ENCODE results near the gene DOK3.

Gene DOK3

DNA sequence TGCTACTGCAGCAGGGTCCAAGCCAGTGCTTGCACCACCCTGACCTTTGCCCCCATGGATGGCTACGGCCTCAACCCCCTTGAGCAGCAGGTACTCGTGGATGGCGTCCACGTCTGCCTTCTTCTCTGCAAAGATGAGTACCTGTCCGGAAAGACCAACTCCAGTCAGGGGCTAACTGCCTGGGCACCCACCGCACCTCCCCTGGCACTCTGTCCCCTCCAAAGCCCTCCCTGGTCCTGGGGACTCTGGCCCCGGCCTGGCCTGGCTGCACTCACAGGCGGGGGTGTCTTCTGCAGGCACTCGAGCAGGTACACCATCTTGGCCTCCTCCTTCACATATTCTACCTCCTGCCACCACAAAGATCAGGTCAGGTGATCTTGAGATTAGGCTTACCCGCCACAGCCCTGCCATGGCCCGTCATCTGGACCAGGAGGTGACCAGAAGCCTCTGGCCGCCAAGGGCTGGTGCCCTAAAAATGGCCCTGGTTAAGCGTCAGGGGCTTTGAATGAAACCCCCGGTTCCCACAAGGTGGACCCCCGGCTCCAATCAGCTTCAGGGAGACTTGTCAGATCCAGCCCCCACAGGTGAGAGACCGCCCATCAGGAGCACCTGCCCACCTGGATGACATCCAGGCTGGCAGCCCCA is 3.2 kb upstream of the DOK3 start:
- no peak for DNase-seq (ENCODE audit: low spot score)

DNA sequence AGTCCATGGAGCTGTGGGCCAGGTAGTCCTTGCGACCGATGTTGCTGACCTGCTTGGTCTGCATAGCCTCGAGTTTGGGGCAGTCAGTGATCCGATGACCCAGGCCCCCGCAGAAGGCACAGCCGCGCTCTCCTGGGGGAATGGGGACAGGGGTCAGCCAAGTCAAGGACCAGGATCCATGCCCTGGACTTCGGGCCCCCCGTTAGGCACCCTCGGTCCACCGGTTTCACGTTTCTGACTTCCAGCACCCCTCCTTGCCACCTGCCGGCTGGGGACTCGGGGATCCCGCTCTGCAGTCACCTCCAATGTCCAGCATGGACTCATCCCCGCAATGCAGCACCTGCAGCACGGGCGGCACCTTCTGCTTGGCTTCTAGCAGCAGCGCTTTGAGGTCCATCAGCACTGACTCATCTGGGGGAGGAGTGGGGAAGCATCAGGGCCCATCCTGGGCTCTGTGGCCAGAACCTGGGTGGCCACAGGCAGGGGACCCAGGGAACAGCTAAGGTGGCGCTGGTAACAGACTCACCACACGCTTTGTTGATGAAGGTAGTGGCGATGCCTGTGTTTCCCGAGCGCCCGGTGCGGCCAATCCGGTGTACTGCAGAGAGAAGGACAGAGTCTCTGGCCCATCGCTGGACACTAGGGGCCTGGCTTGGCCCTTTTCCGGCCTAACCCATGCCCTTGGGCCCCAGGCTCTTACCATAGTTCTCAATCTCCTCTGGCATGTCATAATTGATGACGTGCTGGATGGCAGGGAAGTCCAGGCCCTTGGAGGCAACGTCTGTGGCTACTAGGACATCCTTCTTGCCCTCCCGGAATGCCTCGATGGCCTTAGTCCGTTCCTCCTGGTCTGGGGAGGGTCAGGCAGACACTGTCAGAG is 2.4 kb upstream of the DOK3 start:
- DNase-seq (ENCODE audit: low spot score): no peak

DNA sequence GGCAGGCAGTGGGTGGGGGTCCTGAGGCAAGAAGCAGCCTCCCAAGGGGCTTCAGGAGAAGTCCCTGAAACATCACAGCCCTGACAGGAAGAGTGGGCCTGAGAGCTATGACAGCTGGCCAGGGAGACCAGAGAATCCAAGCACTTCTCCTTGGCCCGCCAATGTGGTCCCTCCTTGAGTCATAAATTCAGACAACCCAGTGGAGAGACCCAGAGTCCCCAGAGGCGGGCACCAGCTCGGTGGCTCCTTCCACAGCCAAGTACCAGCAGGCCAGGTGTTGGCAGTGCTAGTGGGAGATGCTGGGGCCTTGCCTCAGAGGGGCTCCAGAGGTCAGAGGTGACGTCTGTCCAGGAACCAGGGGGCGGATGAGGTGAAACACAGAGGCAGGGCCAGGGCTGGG is 1.6 kb upstream of the DOK3 start:
- no peak for DNase-seq (ENCODE audit: low spot score)

DNA sequence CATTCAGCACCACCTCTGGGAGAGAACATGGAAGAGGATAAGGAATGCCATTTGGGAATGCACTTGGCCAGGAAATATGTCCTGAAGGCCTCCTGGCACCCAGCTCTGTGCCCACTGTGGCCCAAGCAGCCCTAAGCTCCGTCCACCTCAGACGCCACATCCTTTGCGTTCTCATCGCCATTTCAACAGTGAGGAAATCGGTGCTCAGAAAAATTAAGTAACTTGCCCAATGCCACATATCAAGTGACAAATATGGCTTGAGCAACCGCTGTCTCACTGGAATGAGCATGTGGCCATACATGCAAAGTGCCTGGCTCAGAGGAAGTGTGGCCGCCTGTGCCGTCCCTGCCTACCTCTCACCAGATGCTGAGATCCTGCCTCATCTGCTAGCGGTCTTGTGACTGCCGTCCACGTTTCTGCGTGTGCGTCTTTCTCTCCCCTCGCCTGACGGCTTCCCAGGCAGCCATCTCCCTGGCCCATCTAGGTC is 984 bp upstream of the DOK3 start:
- DNase-seq (ENCODE audit: low spot score): no peak

DNA sequence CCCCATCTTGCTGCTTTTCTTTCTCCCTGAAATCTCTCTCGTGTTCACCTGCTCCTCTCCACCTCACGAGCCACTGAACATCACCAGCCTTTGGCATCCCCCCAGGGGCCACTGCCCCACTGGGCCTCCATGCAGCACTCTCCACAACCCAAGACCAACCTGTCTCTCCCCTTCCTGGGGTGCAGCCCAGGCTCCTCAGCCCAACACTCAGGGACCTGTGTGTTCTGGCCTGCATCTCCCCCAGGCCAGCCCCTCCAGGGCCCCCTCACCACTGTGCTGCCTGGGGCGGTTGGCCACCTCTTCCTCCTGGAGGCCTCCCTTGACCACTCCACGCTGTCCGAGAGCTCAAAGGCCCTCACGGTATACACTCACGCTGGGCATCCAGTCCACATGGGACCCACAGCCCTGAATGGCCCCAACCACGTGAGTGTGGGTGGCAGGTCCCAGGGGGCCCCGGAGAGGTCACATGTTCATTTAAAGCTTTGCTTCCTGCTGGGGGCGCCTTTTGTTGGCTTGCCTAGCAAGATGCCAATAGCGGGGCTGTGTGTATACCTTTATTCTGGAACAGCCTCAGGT is 453 bp upstream of the DOK3 start:
- no peak for DNase-seq (ENCODE audit: low spot score)

DNA sequence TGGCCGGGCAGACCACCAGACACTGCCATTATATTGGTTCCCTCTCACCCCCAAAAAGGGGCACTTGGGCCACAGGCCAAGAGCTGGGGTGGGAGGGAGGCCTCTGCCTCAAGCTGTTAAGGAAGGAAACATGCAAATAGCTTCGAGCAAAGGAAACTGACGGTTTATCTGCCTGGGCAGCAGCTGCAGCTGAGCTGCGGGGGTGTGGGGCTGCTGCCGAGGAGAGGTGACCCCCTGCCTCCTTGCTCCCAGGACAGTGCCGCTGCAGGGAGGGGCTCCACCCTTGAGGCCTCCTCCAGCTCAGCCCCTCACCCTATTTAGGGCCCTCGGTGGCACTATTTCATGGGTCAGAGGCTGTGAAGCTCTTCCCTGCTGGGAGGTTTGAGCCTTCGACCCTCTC is 789 bp downstream of the DOK3 start:
- DNase-seq (ENCODE audit: low spot score): no peak

DNA sequence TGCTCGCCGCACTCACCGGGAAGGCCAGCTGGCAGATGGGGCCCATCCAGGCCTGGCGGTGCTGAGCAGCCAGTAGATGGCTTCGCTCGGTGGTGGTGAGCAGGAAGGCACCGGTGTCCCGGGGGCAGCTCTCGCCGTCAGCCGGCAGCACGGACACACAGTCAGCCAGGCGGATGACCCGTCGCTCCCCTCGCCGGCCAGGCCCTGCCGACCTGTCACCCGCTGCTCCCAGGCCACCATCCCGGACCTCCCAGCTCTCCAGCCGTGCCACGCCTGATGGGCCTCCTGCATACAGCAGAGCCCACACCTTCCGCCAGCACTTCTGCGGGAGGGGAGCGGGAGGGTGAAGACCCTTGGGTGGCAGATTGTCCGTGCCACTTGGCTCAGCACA is 1.4 kb downstream of the DOK3 start:
- no peak for DNase-seq (ENCODE audit: low spot score)

DNA sequence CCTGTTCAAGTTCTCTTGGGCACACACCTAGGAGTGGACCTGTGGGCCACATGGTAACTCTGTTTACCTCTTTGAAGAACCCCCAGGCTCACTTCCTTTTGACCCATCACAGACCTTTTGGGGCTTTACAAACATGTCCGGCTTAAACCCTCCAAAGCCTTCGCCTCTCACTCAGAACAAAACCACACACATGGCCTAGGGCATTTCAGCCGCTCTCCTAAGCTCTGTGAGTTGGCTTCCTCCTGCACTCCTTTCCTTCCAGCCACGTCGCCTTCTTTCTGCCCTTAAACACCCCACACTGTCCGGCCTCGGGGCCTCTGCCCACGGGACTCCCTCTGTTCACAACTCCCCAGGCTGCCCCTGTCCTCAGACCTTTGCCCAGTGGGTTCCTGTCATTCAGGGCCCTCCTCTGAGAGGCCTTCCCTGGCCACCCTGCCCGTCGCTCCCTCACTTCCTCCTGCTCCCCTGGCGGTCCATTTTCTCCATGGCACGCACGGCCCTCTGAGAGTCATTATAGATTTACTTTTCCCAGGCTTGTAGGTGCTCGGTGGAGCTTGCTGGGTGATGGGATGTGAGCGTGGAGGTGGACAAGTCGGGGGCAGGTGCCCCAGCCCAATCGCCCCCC is 1.9 kb downstream of the DOK3 start:
- no peak for DNase-seq (ENCODE audit: low spot score)

DNA sequence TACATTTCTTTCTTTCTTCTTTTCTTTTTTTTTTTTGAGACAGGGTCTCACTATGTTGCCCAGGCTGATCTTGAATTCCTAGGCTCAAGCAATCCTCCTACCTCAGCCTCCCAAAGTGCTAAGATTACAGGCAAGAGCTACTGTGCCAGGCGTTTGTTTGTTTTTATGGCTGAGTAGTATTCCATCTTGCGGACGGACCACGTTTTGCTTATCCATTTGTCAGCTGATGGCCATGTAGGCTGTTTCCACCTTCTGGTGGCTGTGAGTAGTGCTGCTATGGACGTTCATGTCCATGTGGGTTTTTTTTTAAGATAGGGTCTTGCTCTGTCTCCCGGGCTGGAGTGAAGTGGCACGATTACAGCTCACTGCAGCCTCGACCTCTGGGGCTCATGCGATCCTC is 2.5 kb downstream of the DOK3 start:
- no peak for DNase-seq (ENCODE audit: low spot score)

DNA sequence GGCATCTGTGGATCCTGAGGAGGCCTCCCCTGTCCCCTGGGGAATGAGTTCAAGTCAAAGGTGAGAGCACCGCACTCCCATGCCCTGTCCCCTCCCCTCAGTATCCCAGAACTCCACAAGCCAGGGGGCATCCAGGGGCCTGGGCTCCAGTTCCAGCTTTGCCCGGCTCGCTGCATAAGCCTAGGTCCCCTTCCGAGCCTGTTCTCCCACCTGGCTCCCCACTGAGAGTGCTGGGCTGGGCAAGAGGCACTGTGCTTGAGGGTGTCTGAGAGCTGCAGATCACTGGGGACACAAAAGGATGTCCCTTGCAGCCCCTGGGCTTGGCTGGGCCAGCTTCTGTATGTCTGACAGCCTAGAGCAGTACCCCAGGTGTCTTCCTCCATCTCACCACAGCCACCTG is 4.6 kb downstream of the DOK3 start:
- DNase-seq (ENCODE audit: low spot score): no peak

DNA sequence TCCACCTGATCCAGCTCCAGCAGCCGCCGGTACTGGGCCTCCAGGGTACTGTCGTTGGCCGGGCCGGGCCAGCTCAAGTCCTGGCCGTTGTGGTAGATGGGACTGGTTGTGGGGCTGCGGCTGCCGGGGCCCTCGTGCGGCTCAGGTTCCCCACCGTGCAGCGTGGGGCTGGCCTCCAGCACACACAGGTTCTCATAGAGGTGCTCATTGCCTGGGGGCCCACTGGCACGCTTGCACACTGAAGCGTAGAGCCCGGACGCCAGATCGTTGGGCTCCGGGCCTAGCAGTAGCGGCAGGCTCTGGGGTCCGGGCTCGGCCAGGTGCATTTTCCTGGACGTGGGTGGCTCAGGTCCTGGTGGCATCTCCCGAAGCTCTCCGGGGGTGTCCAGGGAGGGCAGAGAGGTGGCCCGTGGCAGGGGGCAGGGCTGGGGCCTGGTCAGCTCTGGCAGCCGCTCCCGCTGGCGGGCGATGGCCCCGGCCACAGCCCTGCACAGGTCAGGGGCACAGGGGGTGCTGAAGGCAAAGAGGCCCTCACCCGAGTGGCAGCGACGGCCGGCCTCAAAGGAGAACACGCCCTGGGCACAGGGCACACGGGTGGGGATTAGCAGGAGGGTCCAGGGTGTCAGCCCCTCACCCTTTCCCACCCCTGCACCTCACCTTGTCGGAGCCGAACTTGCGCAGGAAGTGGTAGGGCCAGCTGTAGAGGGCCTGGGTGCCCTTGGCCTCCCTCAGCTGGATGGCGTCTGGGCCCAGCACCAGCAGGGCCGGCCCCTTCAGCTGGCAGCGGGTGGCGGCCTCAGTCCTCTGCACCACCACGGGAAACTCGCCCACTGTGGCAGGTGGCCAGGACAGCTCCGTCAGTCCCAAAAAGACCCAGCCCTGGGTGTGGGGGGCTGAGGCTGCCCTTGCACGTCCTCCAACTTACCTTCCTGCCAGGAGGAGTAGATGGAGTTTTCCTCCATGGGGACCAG is 5.3 kb downstream of the DOK3 start:
- DNase-seq (ENCODE audit: low spot score): no peak

DNA sequence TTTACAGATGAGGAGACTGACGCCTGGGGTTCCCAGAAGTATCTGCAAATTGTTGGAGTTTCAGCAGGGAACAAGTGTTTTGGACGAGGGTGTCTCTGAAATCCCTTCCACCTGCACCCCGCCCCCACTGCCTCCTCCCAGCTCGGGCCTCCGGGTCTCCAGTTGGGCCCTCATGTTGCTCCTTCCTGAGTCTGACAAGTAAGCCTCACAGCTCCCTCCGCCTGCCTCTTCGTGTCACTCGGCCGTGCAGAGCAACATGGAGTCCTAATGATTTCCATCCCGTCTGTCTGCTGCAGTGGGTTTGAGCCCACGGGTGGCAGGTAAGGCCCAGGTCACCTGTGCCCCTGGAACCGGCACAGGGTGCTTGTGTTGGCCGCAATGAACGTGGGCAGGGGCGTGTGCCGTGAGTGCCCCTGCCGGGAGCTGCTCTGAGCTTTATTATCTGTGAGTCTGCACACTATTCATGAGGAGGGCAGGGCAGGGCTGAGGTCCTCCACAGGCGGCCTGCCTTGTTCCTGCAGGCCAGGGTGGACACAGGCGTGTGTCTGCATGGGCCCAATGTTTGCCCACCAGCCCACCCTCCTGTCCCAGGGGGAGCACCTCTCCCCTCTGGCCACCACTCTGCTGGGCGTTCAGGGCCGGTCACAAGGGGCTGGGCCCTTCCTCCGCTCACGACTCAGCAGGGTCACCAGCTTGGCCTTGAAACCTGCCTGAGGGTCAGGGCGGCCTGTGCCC is 6.1 kb downstream of the DOK3 start:
- DNase-seq (ENCODE audit: low spot score): no peak

DNA sequence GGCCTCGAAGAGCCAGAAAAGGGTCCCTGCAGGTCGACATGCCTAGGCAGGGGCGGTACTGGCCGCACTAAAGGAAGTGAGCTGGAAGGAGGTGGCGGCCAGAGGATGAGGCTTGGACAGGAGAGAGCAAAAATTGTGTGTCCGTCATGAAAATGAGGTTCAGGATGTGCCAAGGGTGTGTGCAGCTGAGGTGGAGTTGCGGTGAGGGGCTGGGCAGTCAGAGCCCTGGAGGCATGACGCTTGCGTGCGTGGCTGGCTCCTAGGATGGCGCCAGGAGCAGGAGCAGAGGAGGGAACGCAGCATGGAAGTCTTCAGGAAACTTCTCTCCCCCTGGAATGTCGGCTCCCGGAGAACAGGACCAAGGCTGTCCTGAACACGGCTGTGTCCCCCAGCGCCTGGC is 6.7 kb downstream of the DOK3 start:
- DNase-seq (ENCODE audit: low spot score): no peak

DNA sequence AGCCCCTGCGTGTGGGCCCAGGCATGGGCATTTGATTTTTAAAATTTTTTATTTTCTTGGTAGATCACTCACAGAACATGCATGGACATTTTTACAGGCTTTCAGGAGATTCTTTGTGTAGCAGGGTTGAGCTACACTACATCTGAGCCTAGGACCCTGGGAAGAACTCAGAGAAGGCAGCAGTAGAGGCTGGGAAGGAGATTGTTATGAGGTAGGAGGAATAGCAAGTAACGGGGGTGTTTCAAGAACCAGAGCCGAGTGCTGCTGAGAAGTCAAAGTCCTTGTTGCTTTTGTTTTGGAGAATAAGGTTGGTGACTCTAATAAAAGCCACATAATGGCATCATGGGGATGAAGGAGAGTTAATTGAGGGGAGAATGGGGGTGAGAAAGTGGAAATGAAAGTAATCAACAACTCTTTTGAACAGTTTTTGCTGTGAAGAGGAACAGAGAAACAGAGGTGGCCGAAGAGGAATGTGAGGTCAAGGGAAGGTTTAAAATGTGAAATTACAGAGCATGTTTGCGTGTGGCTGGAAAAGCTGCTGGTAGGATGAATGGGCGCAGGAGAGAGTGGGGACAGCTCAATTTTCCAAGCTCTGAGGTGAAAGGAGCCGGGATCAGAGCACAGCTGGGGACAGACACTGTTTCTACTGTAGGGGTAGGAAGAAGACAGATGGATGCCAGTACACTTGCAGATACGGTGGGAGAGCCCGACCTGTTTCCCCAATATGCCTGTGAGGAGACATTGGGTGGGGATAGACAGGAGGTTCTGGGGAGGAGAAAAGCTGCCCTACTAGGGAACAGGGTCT is 7.5 kb downstream of the DOK3 start:
- DNase-seq (ENCODE audit: low spot score): no peak

DNA sequence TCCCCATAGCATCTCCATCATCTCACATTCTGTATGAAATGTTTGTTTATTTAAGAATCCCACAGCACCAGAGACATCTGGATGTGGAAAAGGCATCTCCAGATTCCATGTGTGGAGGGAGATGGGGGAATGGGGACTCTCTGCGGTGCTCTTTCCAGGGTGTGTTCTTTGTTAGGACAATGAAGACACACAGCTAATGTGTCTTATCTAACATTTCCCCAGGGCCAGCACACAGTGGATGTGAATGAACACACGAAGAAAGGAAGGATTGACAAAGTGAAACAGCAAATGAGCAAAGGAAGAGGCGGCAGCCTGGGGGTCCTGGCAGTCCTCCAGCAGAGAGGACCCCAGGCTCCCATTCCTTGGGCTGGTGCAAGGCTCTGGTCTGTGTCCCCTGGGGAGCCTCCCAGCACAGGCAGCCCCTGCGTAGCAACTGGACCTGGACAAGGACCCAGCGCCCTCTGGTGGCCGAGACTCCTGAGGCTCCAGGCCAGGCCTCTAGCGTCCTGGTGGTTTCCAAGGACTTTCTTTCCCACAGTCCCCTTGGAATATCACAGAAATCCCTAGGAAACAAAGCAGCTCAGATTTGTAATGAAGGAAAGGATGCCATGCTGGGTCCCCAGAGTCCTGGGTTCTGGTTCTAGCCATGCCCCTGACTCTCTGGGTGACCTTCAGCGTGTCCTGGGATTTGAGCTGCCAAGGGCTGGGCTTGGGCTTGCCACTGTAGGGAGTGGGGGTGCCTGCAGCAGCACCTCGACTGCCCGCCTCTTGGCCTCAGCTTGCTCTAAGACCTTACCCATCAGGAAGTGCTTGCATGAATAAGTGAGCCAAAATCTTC is 8.7 kb downstream of the DOK3 start:
- DNase-seq (ENCODE audit: low spot score): peak; percentile 81

DNA sequence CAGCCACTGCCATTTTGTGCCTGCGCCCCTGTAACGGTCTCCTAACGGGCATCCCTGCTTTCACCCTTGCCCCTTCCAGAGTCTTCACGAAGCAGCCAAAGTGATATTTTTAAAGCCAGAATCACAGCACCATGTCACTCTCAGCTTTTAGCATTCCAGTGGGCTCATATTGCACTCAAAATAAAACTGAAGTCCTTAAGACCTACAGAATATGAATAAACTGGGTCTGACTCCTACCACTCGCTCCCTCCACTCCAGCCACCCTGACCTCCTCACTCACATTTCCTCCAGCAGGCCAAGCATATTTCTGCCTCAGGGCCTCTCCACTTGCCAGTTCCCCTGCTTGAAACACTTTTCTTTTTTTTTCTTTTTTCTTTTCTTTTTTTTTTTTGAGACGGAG is 9.8 kb downstream of the DOK3 start:
- DNase-seq (ENCODE audit: low spot score): no peak

DNA sequence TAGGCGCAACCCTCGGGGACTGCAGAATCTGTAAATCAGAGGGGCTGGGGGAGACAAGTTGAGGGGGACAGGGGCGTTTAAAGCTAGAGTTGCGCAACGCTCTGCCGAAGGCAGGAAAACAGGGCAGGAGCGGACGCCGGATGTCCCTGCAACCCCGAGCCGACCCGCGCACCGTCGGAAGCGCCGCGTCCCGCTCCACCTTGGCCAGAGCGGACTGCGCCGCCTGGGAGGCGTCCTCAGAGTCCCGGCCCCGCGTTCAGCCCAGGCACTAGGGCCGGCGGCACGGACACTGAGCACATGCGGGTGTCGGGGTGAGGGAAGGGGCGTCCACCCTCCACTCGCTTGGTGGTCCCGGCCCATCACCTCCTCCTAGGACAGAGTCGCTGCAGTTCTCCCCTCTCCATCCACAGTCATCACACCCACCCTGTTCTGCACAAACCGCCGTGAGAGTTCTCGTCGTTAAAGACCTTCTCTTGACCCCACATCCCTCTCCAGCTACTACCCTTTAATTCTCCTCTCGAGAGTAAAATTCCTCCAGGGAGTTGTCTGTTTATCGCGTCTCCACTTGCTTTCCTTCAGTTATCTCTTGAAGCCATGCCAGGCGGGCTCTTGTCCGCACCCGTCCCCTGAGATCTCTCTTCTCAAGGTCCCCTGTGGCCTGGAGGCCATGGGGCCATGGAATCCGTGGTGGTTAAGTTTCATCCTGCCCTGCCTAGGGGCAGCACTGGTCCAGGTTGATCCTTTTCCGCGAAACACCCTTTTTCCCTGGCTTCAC is 11.4 kb downstream of the DOK3 start:
- no peak for DNase-seq (ENCODE audit: low spot score)

DNA sequence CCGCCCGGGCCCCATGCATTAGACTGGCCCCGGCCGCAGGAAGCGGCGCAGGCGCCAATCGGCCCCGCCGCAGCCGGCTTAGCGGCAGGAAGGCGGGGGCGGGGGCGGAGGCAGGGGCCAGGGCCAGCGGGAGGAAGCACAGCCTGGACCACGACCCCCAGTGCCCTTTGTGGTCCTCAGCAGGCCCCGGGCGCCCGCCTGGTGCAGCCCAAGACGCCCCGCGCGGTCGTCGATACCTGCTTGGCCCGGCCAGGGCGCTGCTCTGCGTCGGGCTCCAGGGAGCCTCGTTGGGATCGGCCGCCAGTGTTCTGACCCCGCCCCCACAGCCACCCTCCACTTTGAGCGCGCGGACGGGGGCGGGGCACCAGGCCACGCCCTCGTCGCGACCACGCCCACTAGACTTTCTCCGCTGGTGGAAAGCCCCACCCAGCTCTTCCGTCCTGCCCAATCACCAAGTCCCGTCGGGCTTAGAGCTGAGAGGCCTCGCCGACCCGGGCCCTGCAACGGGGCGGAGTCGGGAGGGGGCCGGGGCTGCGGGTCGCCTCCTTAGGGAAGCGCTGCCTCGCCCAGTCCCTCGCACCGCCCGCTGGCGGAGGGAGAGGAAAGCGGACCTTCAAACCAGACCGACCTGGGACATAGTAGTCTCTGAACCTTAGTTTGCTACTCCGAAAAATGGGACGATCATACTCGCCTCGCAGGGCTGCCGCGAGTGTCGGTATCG is 12.2 kb downstream of the DOK3 start, which contains the start of gene PDLIM7:
Gene PDLIM7, minus strand, starts transcription at position 313 of the 721 bp plus-strand sequence. CDS start 1,092 bp downstream, outside the sequence.
- DNase-seq (ENCODE audit: low spot score): peak; percentile 99
